ENCODE data around the gene TNKS1BP1. TPM values are rescaled to one million over a fixed set of nuclear protein-coding genes. Genes with fewer than 3 reads are reported as not detected.
A peak's percentile ranks its signal among the peaks of the same experiment; 100 is the strongest.

Gene TNKS1BP1
- polyA plus RNA-seq, 1 of the 3 experiments (the other 2 are of a cell fraction), result 43.3 TPM

- Histone ChIP-seq H3F3A (replicated peaks; ENCODE audit: insufficient read depth) (no peaks in the 10 kb centered on the region), H3K27ac (ENCODE audit: low read depth in 2 of 2, low read length in 1 of 2) (no peak overlapping the region), H3K79me2 (ENCODE audit: insufficient read depth) (no peaks in the 10 kb centered on the region), H3K9me3 (no peaks in the 10 kb centered on the region), H3K9me2 (no peaks in the 10 kb centered on the region), H4K20me1 (ENCODE audit: insufficient read depth) (no peaks in the 10 kb centered on the region), H3K4me2 (no peak overlapping the region), H2AFZ (ENCODE audit: low read depth) (no peak overlapping the region), H3K4me1 (ENCODE audit: control insufficient read depth in 1 of 2, insufficient read depth in 2 of 2, low read depth in 1 of 2, low read length in 1 of 2) (peaks cover 0 to 2% of the 10 kb centered on the region in 2 experiments; a peak in 1 of 4 replicates), H3K9ac (no peak overlapping the region), H3K36me3 (replicated peaks in 1 of 2; ENCODE audit: control insufficient read depth in 1 of 2, insufficient read depth in 2 of 2, low read length in 1 of 2) (no peaks in the 10 kb centered on the region), H3K4me3 (ENCODE audit: low read depth in 2 of 2, low read length in 1 of 2) (no peak overlapping the region), H3K27me3 (ENCODE audit: insufficient read depth) (peaks cover 4% of the 10 kb centered on the region; the same call in 1 of the 2 replicates)
- TF ChIP-seq MXI1 (IDR thresholded peaks at IDR 0.05; ENCODE audit: low read depth, low read length) (no peak), CHD2 (IDR thresholded peaks at IDR 0.05; ENCODE audit: low read length, partially characterized antibody) (no peak)
- no peak for DNase-seq
- ChIA-PET CTCF (interaction anchor here (0.8 to 1.2 kb wide), 4 partner anchors 70 to 140 kb away, joined by 3 to 4 read pairs (median 3); no protein-coding TSS in a partner anchor), POLR2A (no interaction called here)
- 67% methylated on average over 4 of the region's 4 CpGs for WGBS (ENCODE audit: low lambda C conversion rate)
These were observed 28.7 kb upstream of the TNKS1BP1 start for GRCh38 chr11:57353446-57353845.

GRCh38 chr11:57353036-57353435 lies 28.3 kb upstream of the TNKS1BP1 start:
- H3K79me2 ChIP-seq (ENCODE audit: insufficient read depth), result no peaks in the 10 kb centered on the region
- POLR2A ChIA-PET, result no interaction called here
- no peak for TF ChIP-seq JUND (IDR thresholded peaks at IDR 0.05)
- TF ChIP-seq NRF1 (IDR thresholded peaks at IDR 0.05; ENCODE audit: low read depth, low read length), result no peak
- TF ChIP-seq GATA2 (CRISPR knock-in tag; IDR thresholded peaks at IDR 0.05), result no peak
- no peak for TF ChIP-seq TEAD4 (IDR thresholded peaks at IDR 0.05; ENCODE audit: borderline replicate concordance, insufficient read depth)
- no peak for TF ChIP-seq SIN3A (IDR thresholded peaks at IDR 0.05; ENCODE audit: borderline replicate concordance, low read depth, low read length)
- no peaks in the 10 kb centered on the region for H3K9me3 ChIP-seq
- H3K9me2 ChIP-seq, result no peaks in the 10 kb centered on the region
- H4K20me1 ChIP-seq (ENCODE audit: insufficient read depth), result no peaks in the 10 kb centered on the region
- H3K27me3 ChIP-seq (ENCODE audit: insufficient read depth), result peaks cover 3% of the 10 kb centered on the region; the same call in 1 of the 2 replicates
- DNase-seq, result no peak
- CTCF ChIA-PET, result interaction anchor here (0.8 to 1.4 kb wide), 6 partner anchors 18 to 174 kb away, joined by 3 to 5 read pairs (median 3); no protein-coding TSS in a partner anchor
- H3K4me3 ChIP-seq (ENCODE audit: low read depth in 2 of 2, low read length in 1 of 2), result no peak overlapping the region
- 44% methylated on average over 4 of the region's 5 CpGs for WGBS (ENCODE audit: low lambda C conversion rate)
- no peak overlapping the region for H3K4me2 ChIP-seq
- no peak overlapping the region for H2AFZ ChIP-seq (ENCODE audit: low read depth)
- H3K4me1 ChIP-seq (ENCODE audit: control insufficient read depth in 1 of 2, insufficient read depth in 2 of 2, low read depth in 1 of 2, low read length in 1 of 2), result peaks cover 0 to 2% of the 10 kb centered on the region in 2 experiments; a peak in 1 of 4 replicates
- H3K36me3 ChIP-seq (replicated peaks in 1 of 2; ENCODE audit: control insufficient read depth in 1 of 2, insufficient read depth in 2 of 2, low read length in 1 of 2), result no peaks in the 10 kb centered on the region
- H3K9ac ChIP-seq, result no peak overlapping the region
- H3K27ac ChIP-seq (ENCODE audit: low read depth in 2 of 2, low read length in 1 of 2), result no peak overlapping the region
- H3F3A ChIP-seq (replicated peaks; ENCODE audit: insufficient read depth), result no peaks in the 10 kb centered on the region

- TF ChIP-seq RAD21 (IDR thresholded peaks at IDR 0.05; ENCODE audit: low read length) (peak; percentile 42), CTCF (IDR thresholded peaks at IDR 0.05) (peak; percentile 83), YY1 (IDR thresholded peaks at IDR 0.05; ENCODE audit: low read depth) (no peak), ZBTB33 (IDR thresholded peaks at IDR 0.05; ENCODE audit: borderline replicate concordance, low read depth) (no peak), NFIC (IDR thresholded peaks at IDR 0.05; ENCODE audit: borderline replicate concordance) (peak; percentile 42; the same call in 1 of the 2 replicates), EP300 (IDR thresholded peaks at IDR 0.05; ENCODE audit: borderline replicate concordance in 1 of 2, low read depth in 1 of 2, low read length in 1 of 2) (no peak), CHD2 (IDR thresholded peaks at IDR 0.05; ENCODE audit: low read length, partially characterized antibody) (peak; percentile 33), SMC3 (IDR thresholded peaks at IDR 0.05; ENCODE audit: low read depth, low read length) (peak; percentile 46)
- no peaks in the 10 kb centered on the region for H4K20me1 ChIP-seq (ENCODE audit: insufficient read depth)
- no peak overlapping the region for H3K27ac ChIP-seq (ENCODE audit: low read depth in 2 of 2, low read length in 1 of 2)
- ChIA-PET CTCF (interaction anchor here (0.6 to 4.4 kb wide), 26 partner anchors 9 to 508 kb away, joined by 3 to 42 read pairs (median 4); partner anchors contain the start of genes SSRP1 and TIMM10), POLR2A (no interaction called here)
- H3K9me3 ChIP-seq, result no peaks in the 10 kb centered on the region
- peak; percentile 88 for DNase-seq
- no peaks in the 10 kb centered on the region for H3K9me2 ChIP-seq
- H3K9ac ChIP-seq, result no peak overlapping the region
- no peak overlapping the region; the same call in 1 of the 2 replicates for H3K4me2 ChIP-seq
- H3K4me3 ChIP-seq (ENCODE audit: low read depth in 2 of 2, low read length in 1 of 2), result peak overlapping the region in 1 of 2 experiments; percentile 46; a peak in 2 of 4 replicates
- H3K27me3 ChIP-seq (ENCODE audit: insufficient read depth), result no peaks in the 10 kb centered on the region
- no peaks in the 10 kb centered on the region for H3F3A ChIP-seq (replicated peaks; ENCODE audit: insufficient read depth)
- no peaks in the 10 kb centered on the region for H3K79me2 ChIP-seq (ENCODE audit: insufficient read depth)
- H2AFZ ChIP-seq (ENCODE audit: low read depth), result no peak overlapping the region
- H3K4me1 ChIP-seq (ENCODE audit: control insufficient read depth in 1 of 2, insufficient read depth in 2 of 2, low read depth in 1 of 2, low read length in 1 of 2), result peaks cover 0 to 2% of the 10 kb centered on the region in 2 experiments; a peak in 1 of 4 replicates
- H3K36me3 ChIP-seq (replicated peaks in 1 of 2; ENCODE audit: control insufficient read depth in 1 of 2, insufficient read depth in 2 of 2, low read length in 1 of 2), result no peaks in the 10 kb centered on the region
- 31% methylated on average over 29 of the region's 31 CpGs for WGBS (ENCODE audit: low lambda C conversion rate)
These were observed 24.9 kb upstream of the TNKS1BP1 start for GRCh38 chr11:57349491-57350274.
